GM19395 (cell line): ENCODE data around the gene ZBTB42.

ENCODE experiments used
- ATAC-seq: cut with Tn5 transposase; IDR thresholded peaks from one replicate; pipeline ENCODE4 v1.9.1; 2021; ENCODE audit warnings: mild to moderate bottlenecking, moderate library complexity; ENCODE audit not compliant: unreplicated experiment

ZBTB42 gene

DNA sequence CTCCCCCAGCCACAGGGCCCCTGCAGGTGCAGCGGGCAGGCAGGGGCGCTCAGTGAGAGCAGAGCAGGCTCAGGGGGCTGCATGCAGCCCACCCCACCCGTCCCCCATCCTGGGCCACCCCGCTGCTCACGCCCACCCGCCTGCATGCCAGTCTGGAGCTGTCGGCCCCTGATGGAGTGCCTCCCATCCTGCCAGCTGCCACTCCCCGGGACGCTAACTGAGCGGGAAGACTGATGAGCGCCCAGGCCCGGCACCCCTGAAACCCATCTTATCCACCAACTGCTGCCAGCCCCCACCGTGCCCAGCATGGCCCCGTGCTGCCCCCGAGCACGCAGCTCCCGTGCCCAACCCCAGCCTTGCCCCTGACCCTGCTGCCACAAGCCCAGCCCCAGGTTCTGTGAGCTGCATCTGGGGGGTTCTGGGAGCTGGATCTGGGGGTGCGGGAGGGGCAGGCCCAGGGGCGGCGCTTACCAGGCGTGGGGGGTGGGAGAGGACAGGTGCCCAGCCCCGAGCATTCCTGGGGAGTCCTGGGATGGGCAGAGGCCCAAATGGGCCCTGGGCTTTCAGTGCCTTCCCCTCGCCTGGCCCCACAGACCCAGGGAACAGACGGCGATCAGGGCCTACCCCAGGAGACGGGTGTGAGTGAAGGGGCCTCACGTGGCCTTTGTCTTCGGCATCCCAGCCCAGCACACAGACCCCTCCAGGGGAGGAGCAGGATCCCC is 18.7 kb upstream of the ZBTB42 start:
- ATAC-seq: no peak

DNA sequence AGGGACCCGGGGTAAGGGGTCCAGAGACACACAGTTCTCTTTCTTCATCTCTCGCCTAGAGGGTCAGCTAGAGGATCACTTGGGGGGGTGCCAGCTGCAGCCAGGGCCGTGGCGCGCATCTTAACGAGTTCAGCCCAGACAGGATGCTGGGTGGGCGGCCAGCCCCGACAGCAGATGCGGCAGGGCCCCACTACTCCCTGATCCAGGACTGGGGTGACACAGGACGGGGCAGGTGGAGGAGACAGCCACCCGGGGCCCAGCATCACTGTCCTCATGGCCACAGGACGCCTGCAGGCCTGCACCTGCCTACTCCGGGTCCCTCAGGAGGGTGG is 18.1 kb upstream of the ZBTB42 start:
- no peak for ATAC-seq

DNA sequence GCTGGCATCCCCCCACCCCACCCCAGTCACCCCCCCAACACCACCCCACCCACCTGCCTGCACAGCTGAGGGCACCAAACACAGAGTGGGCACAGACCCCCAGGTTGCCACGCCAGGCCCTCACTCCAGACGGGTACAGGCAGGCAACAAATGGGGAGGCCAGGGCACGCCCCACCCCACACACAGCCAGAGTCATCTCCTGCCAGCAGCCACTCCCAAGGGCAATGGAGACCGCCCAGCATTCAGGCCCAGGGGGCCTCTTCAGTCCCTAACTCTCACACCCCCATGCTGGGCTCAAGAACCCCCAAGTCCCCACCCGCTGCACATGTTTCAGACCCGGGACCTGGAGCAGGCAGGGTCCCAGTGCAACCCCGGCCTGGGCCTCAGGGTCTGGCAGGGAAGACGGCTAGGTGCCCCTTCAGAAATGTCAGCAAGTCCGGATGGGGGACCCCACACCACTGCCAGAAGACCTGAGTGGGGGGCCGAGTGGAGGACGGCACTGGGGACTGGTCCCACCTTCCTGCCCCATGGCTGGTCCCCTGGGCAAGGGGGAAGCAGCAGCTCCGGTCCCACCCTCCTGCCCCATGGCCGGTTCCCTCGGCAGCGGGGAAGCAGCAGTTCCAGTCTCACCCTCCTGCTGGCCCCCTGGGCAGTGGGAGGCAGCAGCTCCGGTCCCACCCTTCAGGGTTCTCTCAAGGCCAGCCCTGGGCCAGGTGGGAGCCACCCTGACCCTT is 17.2 kb upstream of the ZBTB42 start:
- no peak for ATAC-seq

DNA sequence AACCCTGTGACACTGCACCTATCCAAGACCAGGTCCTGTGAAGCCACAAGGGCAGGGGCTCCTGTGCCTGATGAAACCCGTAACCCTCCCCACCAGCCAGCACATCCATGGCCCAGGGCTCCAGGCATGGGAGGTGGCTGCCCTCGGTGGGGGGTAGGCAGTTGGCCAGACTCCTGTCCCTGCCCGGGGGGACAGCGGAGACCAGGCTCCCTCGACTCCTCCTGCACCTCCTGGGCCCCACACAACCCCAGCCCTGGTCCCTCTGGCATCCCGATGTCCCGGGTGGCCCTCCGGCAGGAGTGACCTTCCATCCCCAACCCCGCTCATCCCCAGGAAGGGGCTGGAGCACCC is 16.7 kb upstream of the ZBTB42 start:
- no peak for ATAC-seq

DNA sequence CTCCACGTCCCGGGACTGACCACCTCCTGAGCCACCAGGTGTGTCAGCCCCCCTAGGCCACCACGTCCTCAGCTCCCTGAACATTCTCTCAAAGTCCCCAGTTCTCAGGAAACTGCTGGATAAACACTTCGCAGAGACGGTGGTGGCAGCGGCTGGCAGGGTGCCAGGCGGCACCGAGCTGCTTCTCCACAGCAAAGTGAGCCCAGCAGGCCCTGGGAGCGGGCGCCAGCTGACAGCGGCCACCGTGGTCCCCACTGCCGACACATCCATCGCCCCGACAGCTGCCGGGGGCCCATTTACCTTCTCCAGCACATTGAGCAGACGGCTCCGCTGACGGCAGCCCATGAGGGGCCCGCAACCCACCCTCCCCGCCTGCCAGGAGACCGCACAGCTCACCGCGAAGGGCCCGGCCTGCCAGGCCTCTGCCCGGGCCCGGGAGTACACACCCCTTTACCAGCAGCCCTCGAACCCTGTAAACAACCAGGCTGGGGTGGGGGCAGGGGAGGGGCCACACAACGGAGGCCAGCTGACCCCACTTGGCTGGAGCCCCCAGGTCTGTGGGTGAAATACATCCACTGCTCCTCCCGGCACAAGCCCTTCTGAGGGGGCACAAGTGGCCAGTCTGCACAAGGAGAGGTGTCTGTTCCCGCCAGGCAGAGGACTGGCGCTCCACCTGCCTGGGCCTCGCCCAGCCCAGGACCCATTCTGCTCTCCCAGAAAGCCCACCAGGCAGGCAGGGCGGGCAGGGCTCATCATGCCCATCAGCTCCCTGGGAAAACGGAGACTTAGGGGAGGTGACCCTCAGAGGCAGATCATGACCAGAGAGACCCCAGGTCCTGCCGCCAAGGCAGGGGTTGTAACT is 15.8 kb upstream of the ZBTB42 start:
- no peak for ATAC-seq

DNA sequence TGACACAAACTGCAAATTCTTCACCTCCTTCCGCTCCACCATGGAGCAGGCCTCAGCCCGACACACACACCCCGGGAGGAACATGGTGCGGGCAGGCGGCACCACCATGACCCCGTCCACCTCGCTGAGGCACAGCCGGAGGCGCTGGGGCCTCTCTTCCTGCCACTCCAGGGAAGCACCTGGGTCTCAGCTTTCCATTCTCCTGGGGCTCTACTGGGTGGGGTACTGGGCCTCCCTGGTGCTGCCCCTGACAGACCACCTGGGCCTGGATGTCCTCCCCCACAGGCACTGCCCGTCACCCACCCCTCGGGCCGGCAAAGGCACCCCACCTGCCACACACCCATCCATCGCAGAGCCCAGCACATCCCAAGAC is 15.2 kb upstream of the ZBTB42 start:
- ATAC-seq: no peak

DNA sequence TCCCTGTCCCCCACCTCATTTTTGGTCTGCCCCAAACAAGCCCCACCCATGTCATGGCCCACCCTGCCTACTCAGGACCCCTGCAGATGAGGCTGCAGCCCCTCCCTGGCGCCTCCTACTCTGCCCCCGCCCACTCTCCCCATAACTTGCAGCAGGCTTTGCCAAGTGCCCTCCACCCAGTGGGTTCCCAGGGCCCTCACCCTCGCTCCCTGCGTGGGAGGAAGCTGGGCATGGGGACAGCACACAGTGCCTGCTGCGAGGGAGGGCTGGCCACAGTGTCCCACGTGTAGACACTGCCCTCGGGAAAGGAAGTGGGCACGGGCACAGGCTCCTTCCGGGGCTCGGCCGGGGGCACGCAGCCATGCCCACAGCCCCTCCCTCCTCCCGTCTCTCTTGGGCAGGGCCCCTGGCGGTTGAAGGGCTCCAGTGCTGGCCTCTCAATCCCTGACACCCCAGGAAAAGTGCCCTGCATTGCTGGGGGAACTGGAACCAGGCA is 14.8 kb upstream of the ZBTB42 start:
- no peak for ATAC-seq

DNA sequence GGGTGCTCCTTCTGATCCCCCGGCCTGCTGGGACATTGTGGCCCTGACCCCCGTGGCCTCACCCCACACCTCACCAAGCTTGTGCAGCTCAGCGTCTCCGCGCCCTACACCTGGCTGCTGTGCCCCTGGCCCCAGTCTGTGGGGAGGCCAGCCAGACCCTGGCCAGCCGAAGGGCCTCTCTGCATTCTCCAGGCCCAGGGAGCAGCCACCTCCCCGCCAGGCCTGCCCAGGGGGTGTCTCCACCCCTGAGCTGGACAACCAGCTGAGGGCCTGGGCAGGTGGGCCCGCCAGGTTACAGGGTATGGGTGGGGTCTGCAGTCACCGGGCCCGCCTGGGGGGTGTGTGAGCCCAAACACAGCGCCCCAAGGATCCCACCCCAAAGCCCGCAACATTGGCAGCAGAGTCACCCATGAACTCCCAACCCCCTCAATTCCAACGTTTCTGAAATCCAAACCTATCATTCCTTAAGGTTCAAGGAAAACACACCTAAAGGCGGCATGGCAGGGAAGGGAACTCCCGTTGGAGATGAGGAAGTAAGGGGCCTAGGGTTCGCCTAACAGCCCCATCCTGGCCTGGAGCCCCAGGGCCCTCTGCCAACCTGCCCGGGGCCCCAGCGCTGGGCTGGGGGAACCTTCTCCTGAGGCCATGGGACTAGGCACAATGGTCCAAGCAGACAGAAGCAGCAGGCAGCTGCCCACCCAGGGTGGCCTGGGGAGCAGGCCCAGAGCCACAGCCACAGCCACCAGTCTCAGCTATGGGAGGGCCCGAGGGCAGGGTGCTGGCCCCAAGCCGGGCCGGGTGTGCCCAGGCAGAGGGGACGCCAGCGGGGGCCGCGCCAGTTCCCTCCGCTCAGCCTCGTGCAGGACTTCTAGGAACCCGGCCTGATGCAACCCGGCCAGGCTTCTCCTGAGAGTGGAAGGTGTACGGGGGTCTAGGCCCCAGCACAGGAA is 13.9 kb upstream of the ZBTB42 start:
- no peak for ATAC-seq

DNA sequence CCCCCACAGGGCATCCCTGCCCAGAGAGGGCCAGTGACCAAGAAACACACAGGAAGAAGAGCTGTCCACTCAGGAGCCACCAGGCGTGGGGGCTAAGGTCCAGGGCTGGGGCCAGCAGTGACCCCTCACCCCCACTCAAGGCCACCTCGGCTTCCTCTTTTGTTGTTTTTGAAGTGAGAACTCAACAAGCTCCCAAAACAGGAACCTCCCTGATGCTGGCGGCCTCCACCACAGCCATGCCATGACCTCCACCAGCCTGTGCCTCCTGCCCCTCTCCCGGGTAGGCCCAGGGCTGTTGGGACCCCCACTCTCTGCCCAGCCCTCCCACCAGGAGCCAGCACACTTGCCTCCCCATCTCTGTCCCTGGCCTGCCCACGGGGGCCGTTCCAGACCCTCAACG is 13.2 kb upstream of the ZBTB42 start:
- ATAC-seq: no peak

DNA sequence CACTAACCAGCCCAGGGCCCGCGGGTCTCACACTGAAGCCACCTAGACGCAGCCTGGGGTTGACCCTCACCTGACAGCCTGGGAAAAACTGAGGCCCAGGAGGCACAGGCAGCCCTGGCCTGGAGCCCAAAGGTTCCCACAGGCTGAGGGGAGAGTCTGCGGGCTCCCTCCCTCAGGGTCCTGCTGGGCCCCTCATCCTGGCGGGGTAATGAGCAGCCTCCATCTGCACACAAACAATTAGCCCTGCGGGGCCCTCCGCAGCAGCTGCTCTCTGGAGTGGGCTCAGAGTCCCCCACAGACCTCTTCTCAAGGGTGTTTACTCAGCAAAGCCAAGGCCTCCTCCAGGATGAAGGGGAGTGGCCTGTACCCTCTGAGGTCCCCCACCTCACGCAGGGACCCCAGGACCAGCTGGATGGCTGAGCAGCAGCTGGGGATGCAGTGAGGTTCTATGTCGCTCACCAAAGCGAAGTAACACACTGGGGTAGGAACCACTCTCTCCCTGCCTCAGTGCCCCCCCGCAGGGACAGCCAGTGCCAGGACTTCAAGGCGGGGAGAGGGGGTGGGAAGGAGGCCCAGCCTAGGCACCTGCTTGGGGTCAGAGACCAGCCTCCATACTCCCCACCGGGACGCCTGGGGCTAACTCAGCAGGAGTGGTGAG is 12.6 kb upstream of the ZBTB42 start:
- no peak for ATAC-seq

DNA sequence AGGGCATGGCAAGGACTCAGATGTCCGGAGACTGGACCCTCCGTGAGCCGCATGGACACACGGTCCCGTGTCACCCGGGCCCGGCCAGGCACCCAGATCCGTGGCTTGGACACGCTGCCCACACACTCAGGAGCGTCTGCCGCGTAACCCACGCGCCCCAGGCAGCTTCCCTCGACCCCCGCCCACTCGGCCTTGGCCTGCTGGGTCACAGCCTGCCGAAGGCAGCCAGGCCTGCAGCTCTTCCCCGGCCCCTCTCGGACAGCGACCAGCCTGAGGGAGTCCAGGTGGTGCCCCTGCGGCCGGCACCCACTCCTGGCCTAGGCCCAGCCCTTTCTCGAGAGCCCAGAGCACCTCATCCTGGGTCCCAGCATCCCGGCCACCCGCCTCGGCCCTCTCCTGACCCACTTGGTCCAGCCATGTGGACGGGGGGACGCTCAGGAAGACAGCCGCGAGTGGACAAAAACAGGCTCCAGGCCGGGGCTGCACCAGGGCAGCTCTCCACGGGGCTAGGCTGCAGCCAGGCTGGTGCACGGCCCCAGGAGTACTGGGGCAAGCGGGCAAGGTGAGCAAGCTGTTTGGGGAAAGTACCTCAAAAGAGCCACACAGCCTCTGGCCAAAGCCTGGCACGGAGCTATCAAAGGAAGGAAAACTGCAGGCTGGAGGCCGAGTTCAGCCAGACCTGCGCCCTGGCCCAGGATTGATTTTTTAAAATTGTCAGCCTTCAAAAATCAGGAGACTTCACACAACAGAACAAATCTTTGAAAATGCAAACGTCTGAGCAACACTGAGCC is 11.8 kb upstream of the ZBTB42 start:
- no peak for ATAC-seq

DNA sequence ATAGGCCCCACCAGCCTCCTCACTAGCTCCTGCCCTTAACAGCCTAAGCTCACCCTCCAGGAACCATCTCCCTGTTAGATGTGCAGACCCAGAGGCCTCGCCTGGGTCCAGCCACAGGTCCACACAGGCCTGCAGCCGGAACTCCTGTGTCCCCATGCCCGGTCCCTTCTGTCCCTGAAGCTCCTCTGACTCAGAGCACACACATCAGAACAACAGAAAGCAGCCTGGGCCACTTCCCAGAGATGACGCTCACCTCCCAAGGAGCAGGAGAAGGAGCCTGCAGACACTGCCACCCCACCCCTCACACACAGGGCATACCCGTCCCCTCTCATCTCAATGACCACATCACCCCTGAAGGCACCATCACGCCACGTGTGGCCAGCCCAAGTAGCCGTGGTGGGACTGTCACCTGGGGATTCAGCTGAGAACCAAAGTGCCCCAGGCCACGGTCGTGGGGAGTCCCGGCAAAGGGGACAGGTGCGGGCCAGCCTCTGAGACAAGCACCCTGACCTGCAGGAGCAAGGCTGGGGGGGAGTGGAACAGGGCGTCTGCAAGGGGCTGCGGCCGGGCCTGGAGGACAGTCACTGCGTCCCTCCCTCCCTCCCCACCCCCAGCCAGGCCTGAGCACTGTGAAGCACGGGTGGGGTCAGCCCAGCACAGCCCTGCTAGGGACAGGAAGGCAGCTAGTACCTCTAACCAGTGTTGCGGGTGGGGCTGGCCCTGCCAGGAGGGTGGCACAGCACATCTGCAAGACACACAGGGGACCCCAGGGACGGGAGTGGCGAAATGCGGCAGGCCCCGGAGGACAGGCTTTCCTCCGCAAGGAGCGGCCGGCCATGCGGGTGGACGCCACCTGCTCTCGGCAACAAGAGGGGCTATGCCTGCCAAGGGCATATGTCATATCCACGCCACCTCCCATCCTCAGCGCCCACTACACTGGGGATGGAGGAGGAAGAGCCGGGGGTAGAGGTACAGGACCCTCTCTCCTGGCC is 10.9 kb upstream of the ZBTB42 start:
- ATAC-seq: no peak

DNA sequence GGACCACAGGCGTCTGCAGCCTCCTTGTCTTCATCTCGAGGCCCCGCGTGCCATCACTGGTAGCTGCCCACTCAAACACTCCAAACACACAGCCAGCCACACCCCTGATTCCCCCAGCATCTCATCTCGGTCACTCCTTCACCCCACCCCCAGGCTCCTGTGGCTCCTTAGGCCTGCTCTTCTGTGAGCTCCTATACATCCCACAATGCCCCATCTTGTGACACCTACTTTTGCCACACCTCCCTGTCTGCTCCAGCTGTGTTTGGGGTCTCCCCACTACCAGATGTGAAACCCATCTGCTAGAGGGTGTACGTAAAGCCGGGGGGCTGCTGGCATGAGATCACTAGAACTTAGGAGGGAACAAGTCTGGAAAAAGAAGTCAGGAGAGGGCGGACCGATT is 9.5 kb upstream of the ZBTB42 start:
- no peak for ATAC-seq

DNA sequence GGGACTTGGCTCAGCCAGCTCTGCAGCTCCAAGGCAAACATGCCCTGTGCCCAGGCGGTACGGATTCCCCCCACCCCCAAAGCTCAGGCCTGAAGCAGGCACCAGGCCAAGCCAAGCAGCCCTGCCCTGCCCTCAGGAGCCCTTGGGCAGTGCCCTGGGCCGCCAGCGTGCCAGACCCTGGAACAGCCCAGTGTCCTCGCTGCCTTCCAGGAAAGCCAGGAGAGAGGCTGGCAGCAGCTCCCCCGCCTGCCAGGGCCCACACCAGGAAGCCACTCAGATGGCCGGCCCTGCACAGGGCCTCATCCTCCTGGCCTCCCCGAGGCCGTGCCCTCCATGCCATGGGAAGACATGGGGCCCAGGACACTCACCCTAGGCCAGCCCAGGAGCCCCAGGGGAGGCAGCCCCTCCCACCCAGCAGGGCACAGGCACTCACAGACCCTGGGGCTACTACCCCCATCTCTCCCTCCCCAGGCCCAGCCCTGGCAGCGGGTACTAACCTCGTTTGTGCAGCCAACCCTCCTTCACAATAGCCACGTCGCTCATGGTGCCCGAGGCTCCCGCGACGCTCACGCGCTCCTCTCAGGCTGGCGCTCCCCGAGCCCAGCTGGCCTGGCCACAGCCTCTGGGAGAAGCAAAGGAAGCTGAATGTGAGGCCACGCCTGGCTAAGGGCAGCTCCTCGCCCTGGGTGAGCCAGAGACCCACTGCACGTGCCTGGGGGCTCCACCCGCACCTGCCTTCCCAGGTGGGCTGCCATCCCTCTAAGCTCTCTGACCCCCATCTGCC is 8.6 kb upstream of the ZBTB42 start:
- no peak for ATAC-seq

DNA sequence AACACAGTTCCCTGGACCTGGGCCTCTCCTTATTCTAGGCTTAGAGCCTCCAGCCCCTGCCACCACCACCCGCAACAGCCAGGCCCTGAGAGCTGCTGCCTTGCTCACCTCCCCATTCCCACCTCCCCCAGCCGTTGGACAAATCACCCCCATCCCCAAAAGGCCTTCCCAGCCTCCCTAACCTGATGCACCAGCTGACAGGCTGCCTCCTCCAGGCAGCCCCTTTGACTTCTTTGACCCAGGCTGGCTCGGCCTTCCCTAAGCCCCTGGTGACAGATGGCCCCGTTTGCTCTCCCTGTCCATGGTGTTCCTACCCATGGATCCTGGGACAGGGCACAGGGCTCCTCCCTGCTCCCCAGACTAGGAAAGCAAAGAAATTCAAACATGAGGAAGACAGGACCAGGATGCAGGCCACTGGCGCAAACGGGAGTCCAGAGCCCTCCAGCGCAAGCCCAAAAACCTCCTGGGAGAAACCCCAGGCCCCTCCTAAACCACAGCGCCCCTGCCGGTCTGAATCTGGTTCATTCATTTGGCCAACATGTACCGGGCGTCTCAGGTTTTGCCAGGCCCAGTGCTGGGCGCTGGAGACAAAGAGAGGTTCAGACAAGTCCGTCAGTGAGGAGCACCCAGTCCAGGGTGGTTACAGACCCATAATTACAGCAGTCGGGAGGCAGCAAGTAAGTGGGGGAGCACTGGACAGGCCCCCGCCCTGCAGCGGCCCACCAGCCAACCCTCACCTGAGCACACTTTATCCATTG is 7.8 kb upstream of the ZBTB42 start:
- ATAC-seq: no peak

DNA sequence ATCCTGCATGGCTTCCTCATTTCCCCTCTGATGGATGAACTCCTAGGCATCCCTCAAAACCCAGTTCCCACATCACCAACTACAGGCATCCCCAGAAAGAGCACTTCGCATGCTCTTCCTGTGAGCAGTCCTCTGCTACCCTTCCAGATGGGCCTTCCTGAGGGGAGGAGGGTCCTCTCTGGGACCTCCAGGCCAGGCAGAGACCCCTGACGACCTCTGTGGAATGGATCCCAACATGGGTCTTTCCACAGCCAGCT is 7.3 kb upstream of the ZBTB42 start:
- no peak for ATAC-seq

DNA sequence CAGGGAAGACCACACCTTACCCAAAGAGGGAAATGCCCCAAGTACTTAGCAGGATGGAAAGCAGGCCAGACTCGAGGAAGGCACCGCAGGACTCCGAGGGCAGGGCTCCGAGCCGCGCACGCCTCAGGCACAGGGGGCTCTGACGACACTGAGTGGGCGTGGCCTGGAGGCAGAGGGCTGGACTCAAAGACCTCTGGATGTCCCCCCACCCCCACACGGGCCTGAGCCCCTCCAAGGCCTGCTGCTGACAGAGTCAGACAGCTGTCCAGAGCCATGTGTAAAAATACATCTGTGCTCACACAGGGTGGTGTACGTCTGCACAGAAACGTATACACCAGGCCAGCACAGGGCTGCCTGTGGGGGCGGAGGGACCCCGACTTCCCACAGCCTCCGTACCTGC is 6.8 kb upstream of the ZBTB42 start:
- no peak for ATAC-seq
